HCT116 (cell line): Measurements from ENCODE around the gene SMC4. TPM values are rescaled to one million over a fixed set of nuclear protein-coding genes. Genes with fewer than 3 reads are reported as not detected.

Experiments
- ATAC-seq: fragments of 200-7000 bp; cut with Tn5 transposase; 2 replicates; pipeline ENCODE4 v1.9.1; 2020; ENCODE audit warnings: mild to moderate bottlenecking, moderate library complexity
- BruUV-seq: library from RNA; stranded (reverse); fragments of 400-500 nt; replicated peaks from 2 replicates; lab custom pipeline; 2021; lab: Mats Ljungman, UMichigan
- CTCF ChIA-PET: fragments of 300-600 bp; sonication (Branson Sonifier 250); formaldehyde crosslinking; loops from one replicate; lab custom pipeline; 2021; ENCODE audit warnings: antibody characterized with exemption; lab: Charles Lee
- POLR2A ChIA-PET: fragments of 300-600, 350-600 bp; sonication (Branson Sonifier 250); formaldehyde crosslinking; loops from one replicate; lab custom pipeline; 2021; ENCODE audit warnings: antibody characterized with exemption; lab: Charles Lee
- RAD21 ChIA-PET, 2 experiments: fragments of 300-600 bp; sonication (Branson Sonifier 250); formaldehyde crosslinking; loops; one replicate each; lab custom pipeline; 2023; ENCODE audit warnings: low total read pairs in 2 of 2; ENCODE audit not compliant: uncharacterized antibody in 2 of 2, unreplicated experiment in 2 of 2, low non-redundant PET in 1 of 2; lab: Charles Lee
- DNase-seq: peaks from one replicate; pipeline ENCODE4 v3.0.0-alpha.2; 2010; ENCODE audit warnings: low read depth, low spot score
- H2AFZ ChIP-seq: fragments of 200-600 bp; shearing (Covaris generic), sonication (generic); 2 replicates; pipeline ENCODE4 v1.6.1; 2017; ENCODE audit warnings: low read depth, mixed run types, mixed read lengths, antibody characterized with exemption, low read length; ENCODE audit not compliant: poor library complexity, severe bottlenecking
- H3K27ac ChIP-seq: 2 replicates; pipeline ENCODE4 v1.5.1; 2012; ENCODE audit warnings: low read depth, low read length
- H3K27me3 ChIP-seq: fragments of 200-600 bp; sonication (generic); 2 replicates; pipeline ENCODE4 v1.6.1; 2016; ENCODE audit warnings: mixed run types, low read length, mixed read lengths; ENCODE audit not compliant: insufficient read depth
- H3K36me3 ChIP-seq, 2 experiments: fragments of 200-500 bp in 1 of 2; fragments of 200-600 bp in 1 of 2; sonication (Bioruptor generic) in 1 of 2; sonication (generic) in 1 of 2; 2 replicates each; pipeline versions ENCODE4 v1.5.1 to v1.6.1; 2014 to 2016; ENCODE audit warnings: low read length in 2 of 2, inconsistent platforms in 1 of 2, mixed read lengths in 1 of 2, mixed run types in 1 of 2; ENCODE audit not compliant: insufficient read depth in 2 of 2, control insufficient read depth in 1 of 2
- H3K4me1 ChIP-seq, 2 experiments: fragments of 200-600 bp in 1 of 2; sonication (generic) in 1 of 2; 2 replicates each; pipeline versions ENCODE4 v1.5.1 to v1.6.1; 2012 to 2017; ENCODE audit warnings: low read length in 2 of 2, inconsistent platforms in 1 of 2, mild to moderate bottlenecking in 1 of 2, mixed read lengths in 1 of 2, mixed run types in 1 of 2, moderate library complexity in 1 of 2; ENCODE audit not compliant: insufficient read depth in 2 of 2, control insufficient read depth in 1 of 2
- H3K4me2 ChIP-seq: fragments of 200-600 bp; sonication (generic); 2 replicates; pipeline ENCODE4 v1.6.1; 2017; ENCODE audit warnings: mixed run types, low read length, mixed read lengths
- H3K4me3 ChIP-seq, 2 experiments: fragments of 200-600 bp in 1 of 2; sonication (generic) in 1 of 2; replicated peaks in 1 of 2; 2 replicates each; pipeline ENCODE4 v1.5.1; 2011 to 2016; ENCODE audit warnings: low read length in 2 of 2, control low read depth in 1 of 2, low read depth in 1 of 2, mild to moderate bottlenecking in 1 of 2, mixed read lengths in 1 of 2, mixed run types in 1 of 2
- H3K79me2 ChIP-seq: fragments of 200-600 bp; sonication (generic); 2 replicates; pipeline ENCODE4 v1.6.1; 2017; ENCODE audit warnings: mild to moderate bottlenecking, mixed run types, low read length, moderate library complexity, mixed read lengths; ENCODE audit not compliant: insufficient read depth
- H3K9ac ChIP-seq: fragments of 200-600 bp; sonication (generic); 2 replicates; pipeline ENCODE4 v1.6.1; 2016; ENCODE audit warnings: low read length, mixed read lengths
- H3K9me2 ChIP-seq: fragments of 200-600 bp; sonication (generic), shearing (Covaris generic); 2 replicates; pipeline ENCODE4 v1.6.1; 2017; ENCODE audit warnings: mixed run types, mild to moderate bottlenecking, moderate library complexity; ENCODE audit not compliant: insufficient read depth
- H3K9me3 ChIP-seq, 2 experiments: fragments of 200-500 bp in 1 of 2; fragments of 200-600 bp in 1 of 2; sonication (Bioruptor generic) in 1 of 2; sonication (generic) in 1 of 2; 2 replicates each; pipeline ENCODE4 v1.6.1; 2014 to 2017; ENCODE audit warnings: low read length in 2 of 2, mixed read lengths in 2 of 2, inconsistent platforms in 1 of 2, low read depth in 1 of 2, mild to moderate bottlenecking in 1 of 2, mixed run types in 1 of 2, moderate library complexity in 1 of 2; ENCODE audit not compliant: control insufficient read depth in 1 of 2, insufficient read depth in 1 of 2
- H4K20me1 ChIP-seq: fragments of 200-600 bp; sonication (generic), shearing (Covaris generic); 2 replicates; pipeline ENCODE4 v1.6.1; 2017; ENCODE audit warnings: mixed run types, mild to moderate bottlenecking, moderate library complexity; ENCODE audit not compliant: insufficient read depth
- CBX3 ChIP-seq: IDR thresholded peaks from 2 replicates; pipeline ENCODE4 v1.6.1; 2012; ENCODE audit warnings: low read depth
- CEBPB ChIP-seq: IDR thresholded peaks from 2 replicates; pipeline ENCODE4 v1.6.1; 2012; ENCODE audit warnings: low read depth
- EGR1 ChIP-seq: IDR thresholded peaks from 2 replicates; pipeline ENCODE4 v1.6.1; 2012; ENCODE audit warnings: low read depth
- EZH2 ChIP-seq: fragments of 200-600 bp; sonication (generic); IDR thresholded peaks from 2 replicates; pipeline ENCODE4 v1.6.1; 2017; ENCODE audit warnings: antibody characterized with exemption, mixed run types
- POLR2A ChIP-seq: IDR thresholded peaks from 2 replicates; pipeline ENCODE4 v1.7.0; 2011; ENCODE audit warnings: borderline replicate concordance; ENCODE audit not compliant: insufficient read depth, insufficient read length; ENCODE audit errors: extremely low read depth
- POLR2AphosphoS5 ChIP-seq: IDR thresholded peaks from 2 replicates; pipeline ENCODE4 v1.6.1; 2011; ENCODE audit warnings: mild to moderate bottlenecking, low read depth, low read length, moderate library complexity
- RAD21 ChIP-seq: IDR thresholded peaks from 2 replicates; pipeline ENCODE4 v1.6.1; 2012; ENCODE audit warnings: low read depth, mild to moderate bottlenecking
- SIN3A ChIP-seq: IDR thresholded peaks from 2 replicates; pipeline ENCODE4 v1.6.1; 2012; ENCODE audit warnings: low read depth
- SP1 ChIP-seq: IDR thresholded peaks from 2 replicates; pipeline ENCODE4 v1.6.1; 2012; ENCODE audit warnings: low read depth
- ZNF274 ChIP-seq: fragments of 200-500 bp; sonication (Bioruptor generic); IDR thresholded peaks from 2 replicates; pipeline ENCODE4 v1.6.1; 2014; ENCODE audit warnings: mild to moderate bottlenecking, low read depth, low read length, inconsistent platforms
- intact Hi-C: fragments of 100-400 bp; cut with micrococcal nuclease; formaldehyde crosslinking; loops from 2 replicates; pipeline ENCODE4 v1.10.0; 2022
- total RNA-seq: library from RNA; stranded (reverse); gene quantifications from one replicate; pipeline ENCODE4 v1.2.1, GENCODE V29; 2021; ENCODE audit not compliant: unreplicated experiment
- TF ChIP-seq, protein P1 (sequence below): IDR thresholded peaks from 2 replicates; pipeline ENCODE4 v1.6.1; 2012
- TF ChIP-seq, protein P2 (sequence below): IDR thresholded peaks from 2 replicates; pipeline ENCODE4 v1.6.1; 2011; ENCODE audit warnings: mild to moderate bottlenecking, low read length, moderate library complexity; ENCODE audit not compliant: insufficient replicate concordance; ENCODE audit errors: extremely low read depth
- TF ChIP-seq, protein P3 (sequence below): IDR thresholded peaks from 2 replicates; pipeline ENCODE4 v1.6.1; 2012; ENCODE audit warnings: low read depth

SMC4 gene
- total RNA-seq, 1 experiment from 2014 or later: 123 TPM

DNA sequence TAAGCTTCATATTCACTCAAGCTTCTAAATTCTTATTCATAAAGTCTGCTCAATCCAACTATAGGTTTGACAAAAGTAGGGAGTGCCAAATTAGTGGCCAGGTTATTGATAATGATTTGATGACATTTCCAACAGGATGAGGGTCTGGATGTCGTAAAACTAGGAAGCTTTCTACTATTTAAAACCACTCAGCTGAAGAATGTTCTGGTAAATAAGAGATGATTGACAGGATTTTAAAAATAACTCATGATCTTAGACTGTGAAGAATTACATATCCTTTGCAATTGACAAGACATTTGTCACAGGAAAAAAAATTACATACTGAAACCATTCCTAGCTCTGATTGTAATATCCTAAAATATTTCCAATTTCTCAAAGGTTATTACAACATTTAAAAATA is 65.5 kb downstream of the SMC4 start (continued):
- TF ChIP-seq SP1: no peak

- H3K9ac ChIP-seq: no peak overlapping the region
- BruUV-seq: no TSS peak
- H3K36me3 ChIP-seq: no peaks in the 10 kb centered on the region
- DNase-seq (no peak), ATAC-seq (no peak)
- ChIA-PET CTCF (no interaction called here), POLR2A (no interaction called here)
- intact Hi-C loops: no loop called here
- no peaks in the 10 kb centered on the region for H4K20me1 ChIP-seq
- H3K4me3 ChIP-seq: no peak overlapping the region
- peaks cover 0 to 5% of the 10 kb centered on the region in 2 experiments; a peak in 1 of 4 replicates for H3K9me3 ChIP-seq
- TF ChIP-seq RAD21 (no peak), CEBPB (no peak), CBX3 (no peak), POLR2AphosphoS5 (no peak)
- TF ChIP-seq, protein P1, sequence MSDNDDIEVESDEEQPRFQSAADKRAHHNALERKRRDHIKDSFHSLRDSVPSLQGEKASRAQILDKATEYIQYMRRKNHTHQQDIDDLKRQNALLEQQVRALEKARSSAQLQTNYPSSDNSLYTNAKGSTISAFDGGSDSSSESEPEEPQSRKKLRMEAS: no peak
- TF ChIP-seq, all 23 proteins: peak for 0
- no peak overlapping the region for H2AFZ ChIP-seq
- no peak overlapping the region for H3K27ac ChIP-seq
- RAD21 ChIA-PET: no interaction called here
- H3K9me2 ChIP-seq: no peaks in the 10 kb centered on the region
- H3K27me3 ChIP-seq: no peaks in the 10 kb centered on the region
- 0 out of 4 replicates have a peak, but pooled peaks cover 0 to 7% of the 10 kb centered on the region in 2 experiments for H3K4me1 ChIP-seq
- H3K4me2 ChIP-seq: no peak overlapping the region
- H3K79me2 ChIP-seq: no peaks in the 10 kb centered on the region
Observed at GRCh38 chr3:160470181-160470580, 70.7 kb downstream of the SMC4 start.

GRCh38 chr3:160471892-160472291 is 72.4 kb downstream of the SMC4 start:
- ChIA-PET CTCF (no interaction called here), POLR2A (no interaction called here), RAD21 (no interaction called here)
- ATAC-seq (no peak), DNase-seq (no peak)
- no TSS peak for BruUV-seq
- Histone ChIP-seq H3K27ac (no peak overlapping the region), H3K36me3 (no peaks in the 10 kb centered on the region), H3K9ac (no peak overlapping the region), H3K4me2 (no peak overlapping the region), H4K20me1 (no peaks in the 10 kb centered on the region), H3K79me2 (no peaks in the 10 kb centered on the region), H3K27me3 (no peaks in the 10 kb centered on the region), H3K9me2 (no peaks in the 10 kb centered on the region), H3K4me3 (no peak overlapping the region), H3K9me3 (peaks cover 0 to 5% of the 10 kb centered on the region in 2 experiments; a peak in 1 of 4 replicates), H3K4me1 (0 out of 4 replicates have a peak, but pooled peaks cover 0 to 7% of the 10 kb centered on the region in 2 experiments), H2AFZ (no peak overlapping the region)
- intact Hi-C loops: no loop called here
- TF ChIP-seq, protein P2, sequence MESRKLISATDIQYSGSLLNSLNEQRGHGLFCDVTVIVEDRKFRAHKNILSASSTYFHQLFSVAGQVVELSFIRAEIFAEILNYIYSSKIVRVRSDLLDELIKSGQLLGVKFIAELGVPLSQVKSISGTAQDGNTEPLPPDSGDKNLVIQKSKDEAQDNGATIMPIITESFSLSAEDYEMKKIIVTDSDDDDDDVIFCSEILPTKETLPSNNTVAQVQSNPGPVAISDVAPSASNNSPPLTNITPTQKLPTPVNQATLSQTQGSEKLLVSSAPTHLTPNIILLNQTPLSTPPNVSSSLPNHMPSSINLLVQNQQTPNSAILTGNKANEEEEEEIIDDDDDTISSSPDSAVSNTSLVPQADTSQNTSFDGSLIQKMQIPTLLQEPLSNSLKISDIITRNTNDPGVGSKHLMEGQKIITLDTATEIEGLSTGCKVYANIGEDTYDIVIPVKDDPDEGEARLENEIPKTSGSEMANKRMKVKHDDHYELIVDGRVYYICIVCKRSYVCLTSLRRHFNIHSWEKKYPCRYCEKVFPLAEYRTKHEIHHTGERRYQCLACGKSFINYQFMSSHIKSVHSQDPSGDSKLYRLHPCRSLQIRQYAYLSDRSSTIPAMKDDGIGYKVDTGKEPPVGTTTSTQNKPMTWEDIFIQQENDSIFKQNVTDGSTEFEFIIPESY: no peak
- no peak for TF ChIP-seq EGR1
- TF ChIP-seq, protein P3, sequence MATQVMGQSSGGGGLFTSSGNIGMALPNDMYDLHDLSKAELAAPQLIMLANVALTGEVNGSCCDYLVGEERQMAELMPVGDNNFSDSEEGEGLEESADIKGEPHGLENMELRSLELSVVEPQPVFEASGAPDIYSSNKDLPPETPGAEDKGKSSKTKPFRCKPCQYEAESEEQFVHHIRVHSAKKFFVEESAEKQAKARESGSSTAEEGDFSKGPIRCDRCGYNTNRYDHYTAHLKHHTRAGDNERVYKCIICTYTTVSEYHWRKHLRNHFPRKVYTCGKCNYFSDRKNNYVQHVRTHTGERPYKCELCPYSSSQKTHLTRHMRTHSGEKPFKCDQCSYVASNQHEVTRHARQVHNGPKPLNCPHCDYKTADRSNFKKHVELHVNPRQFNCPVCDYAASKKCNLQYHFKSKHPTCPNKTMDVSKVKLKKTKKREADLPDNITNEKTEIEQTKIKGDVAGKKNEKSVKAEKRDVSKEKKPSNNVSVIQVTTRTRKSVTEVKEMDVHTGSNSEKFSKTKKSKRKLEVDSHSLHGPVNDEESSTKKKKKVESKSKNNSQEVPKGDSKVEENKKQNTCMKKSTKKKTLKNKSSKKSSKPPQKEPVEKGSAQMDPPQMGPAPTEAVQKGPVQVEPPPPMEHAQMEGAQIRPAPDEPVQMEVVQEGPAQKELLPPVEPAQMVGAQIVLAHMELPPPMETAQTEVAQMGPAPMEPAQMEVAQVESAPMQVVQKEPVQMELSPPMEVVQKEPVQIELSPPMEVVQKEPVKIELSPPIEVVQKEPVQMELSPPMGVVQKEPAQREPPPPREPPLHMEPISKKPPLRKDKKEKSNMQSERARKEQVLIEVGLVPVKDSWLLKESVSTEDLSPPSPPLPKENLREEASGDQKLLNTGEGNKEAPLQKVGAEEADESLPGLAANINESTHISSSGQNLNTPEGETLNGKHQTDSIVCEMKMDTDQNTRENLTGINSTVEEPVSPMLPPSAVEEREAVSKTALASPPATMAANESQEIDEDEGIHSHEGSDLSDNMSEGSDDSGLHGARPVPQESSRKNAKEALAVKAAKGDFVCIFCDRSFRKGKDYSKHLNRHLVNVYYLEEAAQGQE: no peak
- TF ChIP-seq, protein P1: no peak
- no peak for TF ChIP-seq POLR2AphosphoS5
- no peak for TF ChIP-seq ZNF274
- no peak for TF ChIP-seq SP1
- TF ChIP-seq POLR2A: no peak
- no peak for TF ChIP-seq EZH2
- no peak for TF ChIP-seq SIN3A
